Tibial nerve (tissue), 4 donors: ENCODE results near the gene HTR1D. TPM values are rescaled to one million over a fixed set of nuclear protein-coding genes. Genes with fewer than 3 reads are reported as not detected.

Source experiments
- DNase-seq, 2 donors: peaks; one replicate each; pipeline ENCODE4 v3.0.0-alpha.2; 2019; ENCODE audit warnings: low spot score in 2 of 2
- H3K27ac ChIP-seq, 4 donors: fragments of 200-600 bp; sonication (generic) in 3 of 4; one replicate each; pipeline ENCODE4 v1.5.1; 2017 to 2019; ENCODE audit warnings: mild to moderate bottlenecking in 1 of 4
- H3K27me3 ChIP-seq, 2 donors: fragments of 200-600 bp; sonication (generic) in 1 of 2; one replicate each; pipeline versions ENCODE4 v1.5.1 to v1.6.0; 2017 to 2019
- H3K36me3 ChIP-seq, 3 donors: fragments of 200-600 bp; sonication (generic); one replicate each; pipeline ENCODE4 v1.5.1; 2018 to 2019
- H3K4me1 ChIP-seq, 4 donors: fragments of 200-600 bp; sonication (generic) in 3 of 4; one replicate each; pipeline ENCODE4 v1.5.1; 2017 to 2019
- H3K4me3 ChIP-seq, 4 donors: fragments of 200-600 bp; sonication (generic) in 3 of 4; one replicate each; pipeline ENCODE4 v1.5.1; 2017 to 2019; ENCODE audit warnings: mild to moderate bottlenecking in 1 of 4, moderate library complexity in 1 of 4
- H3K9me3 ChIP-seq, 4 donors: fragments of 200-600 bp; sonication (generic) in 3 of 4; one replicate each; pipeline ENCODE4 v1.5.1; 2017 to 2019
- EP300 ChIP-seq, 2 donors: sonication (generic); formaldehyde crosslinking; IDR thresholded peaks; one replicate each; pipeline ENCODE4 v1.6.1; 2017; ENCODE audit warnings: antibody characterized with exemption in 2 of 2, mild to moderate bottlenecking in 1 of 2
- POLR2A ChIP-seq, 2 donors: fragments of 450-650 bp; IDR thresholded peaks; one replicate each; pipeline ENCODE4 v1.6.1; 2017; ENCODE audit warnings: antibody characterized with exemption in 2 of 2, mild to moderate bottlenecking in 2 of 2, moderate library complexity in 2 of 2
- WGBS, 2 donors: methylation state at CpG; one replicate each; pipeline ENCODE4 v1.1.5; 2018; 5-methylcytosine and 5-hydroxymethylcytosine counted together
- total RNA-seq, 4 donors: library from RNA; depleted of rRNA; stranded (reverse); fragments of >200 nt; gene quantifications; one replicate each; pipeline ENCODE4 v1.1.0, GENCODE V29; 2016
- TF ChIP-seq, protein P1 (sequence below), 5 experiments: fragments of 200-600 bp in 3 of 5; fragments of 450-650 bp in 2 of 5; sonication (generic) in 3 of 5; IDR thresholded peaks; one replicate each; pipeline ENCODE4 v1.5.1; 2016 to 2019; ENCODE audit warnings: antibody characterized with exemption in 5 of 5, mild to moderate bottlenecking in 3 of 5, moderate library complexity in 2 of 5

The HTR1D gene
- total RNA-seq, 4 donors from 2014 or later: 0.30 to 2.4 (median 0.63) TPM; not detected in 1

DNA sequence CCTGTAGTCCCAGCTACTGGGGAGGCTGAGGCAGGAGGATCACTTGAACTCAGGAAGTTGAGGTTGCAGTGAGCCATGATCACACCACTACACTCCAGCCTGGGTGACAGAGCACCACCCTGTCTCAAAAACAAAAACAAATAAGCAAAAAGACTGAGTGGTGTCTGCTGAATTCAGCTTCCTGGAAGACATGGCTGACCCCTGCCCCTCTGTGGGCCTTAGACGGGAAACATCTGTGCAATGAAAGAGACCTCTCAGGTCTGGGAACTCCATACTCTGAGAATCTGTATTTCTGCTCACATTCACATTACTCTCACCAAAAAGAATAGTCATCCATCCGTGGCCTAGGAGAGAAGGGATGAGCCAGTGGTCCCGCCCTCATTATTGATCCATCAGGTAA lies 2.0 kb downstream of the HTR1D start:
- TF ChIP-seq POLR2A (IDR thresholded peaks at IDR 0.05) (no peak), EP300 (IDR thresholded peaks at IDR 0.05) (no peak)
- TF ChIP-seq, protein P1, sequence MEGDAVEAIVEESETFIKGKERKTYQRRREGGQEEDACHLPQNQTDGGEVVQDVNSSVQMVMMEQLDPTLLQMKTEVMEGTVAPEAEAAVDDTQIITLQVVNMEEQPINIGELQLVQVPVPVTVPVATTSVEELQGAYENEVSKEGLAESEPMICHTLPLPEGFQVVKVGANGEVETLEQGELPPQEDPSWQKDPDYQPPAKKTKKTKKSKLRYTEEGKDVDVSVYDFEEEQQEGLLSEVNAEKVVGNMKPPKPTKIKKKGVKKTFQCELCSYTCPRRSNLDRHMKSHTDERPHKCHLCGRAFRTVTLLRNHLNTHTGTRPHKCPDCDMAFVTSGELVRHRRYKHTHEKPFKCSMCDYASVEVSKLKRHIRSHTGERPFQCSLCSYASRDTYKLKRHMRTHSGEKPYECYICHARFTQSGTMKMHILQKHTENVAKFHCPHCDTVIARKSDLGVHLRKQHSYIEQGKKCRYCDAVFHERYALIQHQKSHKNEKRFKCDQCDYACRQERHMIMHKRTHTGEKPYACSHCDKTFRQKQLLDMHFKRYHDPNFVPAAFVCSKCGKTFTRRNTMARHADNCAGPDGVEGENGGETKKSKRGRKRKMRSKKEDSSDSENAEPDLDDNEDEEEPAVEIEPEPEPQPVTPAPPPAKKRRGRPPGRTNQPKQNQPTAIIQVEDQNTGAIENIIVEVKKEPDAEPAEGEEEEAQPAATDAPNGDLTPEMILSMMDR (IDR thresholded peaks at IDR 0.05): no peak
- Histone ChIP-seq H3K4me3 (no peak overlapping the region), H3K9me3 (no peaks in the 10 kb centered on the region), H3K27ac (no peak overlapping the region), H3K27me3 (peaks cover 0 to 79% of the 10 kb centered on the region in 2 donors), H3K36me3 (no peaks in the 10 kb centered on the region), H3K4me1 (peaks cover 0 to 16% (median 3%) of the 10 kb centered on the region in 4 donors)
- 70 to 71% methylated on average over 3 of the region's 3 CpGs for WGBS, 2 donors
- DNase-seq: no peak

DNA sequence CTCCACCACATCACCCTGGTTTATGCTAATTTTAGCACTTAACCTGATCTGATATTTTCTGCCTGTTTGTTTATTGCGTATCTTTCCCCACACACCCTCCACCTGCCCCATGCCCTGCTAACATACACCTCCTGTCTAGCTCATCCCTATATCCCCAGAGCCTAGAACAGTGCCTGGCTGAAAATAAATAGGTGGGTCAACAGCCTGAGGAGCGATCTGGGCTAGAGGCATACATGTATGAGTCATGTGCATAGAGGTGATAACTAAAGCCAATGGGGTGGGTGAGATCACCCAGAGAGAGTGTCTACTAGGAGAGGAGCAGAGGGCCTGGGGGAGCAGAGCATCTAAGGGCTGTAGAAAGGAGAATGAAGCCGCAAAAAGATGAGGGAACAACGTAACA lies 2.7 kb downstream of the HTR1D start:
- no peaks in the 10 kb centered on the region for H3K9me3 ChIP-seq
- H3K4me1 ChIP-seq: peaks cover 0 to 16% (median 3%) of the 10 kb centered on the region in 4 donors
- no peaks in the 10 kb centered on the region for H3K36me3 ChIP-seq
- H3K27ac ChIP-seq: no peak overlapping the region
- no peak for TF ChIP-seq EP300 (IDR thresholded peaks at IDR 0.05)
- TF ChIP-seq, protein P1 (IDR thresholded peaks at IDR 0.05): no peak
- no peak for TF ChIP-seq POLR2A (IDR thresholded peaks at IDR 0.05)
- peaks cover 0 to 80% of the 10 kb centered on the region in 2 donors for H3K27me3 ChIP-seq
- WGBS, 2 donors: 96% methylated on average over 4 of the region's 4 CpGs
- no peak overlapping the region for H3K4me3 ChIP-seq
- no peak for DNase-seq

DNA sequence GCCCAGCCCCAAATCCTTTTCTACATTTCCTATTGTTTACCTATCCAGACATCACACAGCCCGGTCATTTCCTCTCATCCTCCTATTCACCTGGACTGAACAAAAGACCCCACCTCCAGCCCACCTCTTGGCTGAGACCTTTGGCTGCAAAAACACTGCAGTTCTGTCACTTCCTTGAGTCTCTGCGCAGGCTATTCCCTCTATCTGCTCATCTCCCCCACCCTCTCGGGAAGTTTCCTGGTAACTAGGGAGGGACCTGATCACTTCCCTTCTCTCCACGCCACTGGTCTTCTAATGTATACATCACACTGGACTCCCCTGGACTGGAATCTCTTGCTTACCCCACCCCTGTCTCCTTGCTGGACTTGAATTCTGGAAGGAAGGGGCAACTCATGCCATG lies 5.3 kb downstream of the HTR1D start:
- Histone ChIP-seq H3K27ac (no peak overlapping the region), H3K4me3 (no peak overlapping the region), H3K36me3 (no peaks in the 10 kb centered on the region), H3K27me3 (peaks cover 0 to 57% of the 10 kb centered on the region in 2 donors), H3K4me1 (peaks cover 0 to 6% (median 2%) of the 10 kb centered on the region in 4 donors), H3K9me3 (no peaks in the 10 kb centered on the region)
- TF ChIP-seq, protein P1 (IDR thresholded peaks at IDR 0.05): no peak
- no peak for TF ChIP-seq EP300 (IDR thresholded peaks at IDR 0.05)
- TF ChIP-seq POLR2A (IDR thresholded peaks at IDR 0.05): no peak
- 62 to 64% methylated on average over 4 of the region's 4 CpGs for WGBS, 2 donors
- no peak for DNase-seq

DNA sequence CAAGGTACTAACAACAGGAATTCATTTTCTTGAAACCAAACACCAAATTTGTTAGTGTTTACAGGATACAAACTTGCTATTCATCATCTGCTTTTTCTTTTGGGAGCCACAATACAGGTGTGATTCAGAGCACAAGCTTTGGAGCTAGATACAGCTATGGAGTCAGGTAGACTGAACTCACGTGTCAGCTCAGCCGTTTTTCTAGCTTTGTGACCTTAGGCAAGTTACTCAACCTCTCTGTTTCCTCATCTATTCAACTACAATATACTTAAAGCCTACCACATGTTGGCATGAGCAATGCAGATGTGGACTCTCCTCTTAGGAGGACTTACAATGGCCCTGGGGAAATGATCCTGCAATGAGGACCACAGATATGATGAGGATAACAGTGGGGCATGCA lies 6.3 kb downstream of the HTR1D start:
- Histone ChIP-seq H3K27me3 (peaks cover 0 to 48% of the 10 kb centered on the region in 2 donors), H3K36me3 (no peaks in the 10 kb centered on the region), H3K4me3 (no peak overlapping the region), H3K9me3 (no peaks in the 10 kb centered on the region), H3K27ac (no peak overlapping the region), H3K4me1 (no peaks in the 10 kb centered on the region)
- DNase-seq: no peak
- no peak for TF ChIP-seq POLR2A (IDR thresholded peaks at IDR 0.05)
- TF ChIP-seq EP300 (IDR thresholded peaks at IDR 0.05): no peak
- TF ChIP-seq, protein P1 (IDR thresholded peaks at IDR 0.05): no peak
- WGBS, 2 donors: 75 to 76% methylated on average over 2 of the region's 2 CpGs

DNA sequence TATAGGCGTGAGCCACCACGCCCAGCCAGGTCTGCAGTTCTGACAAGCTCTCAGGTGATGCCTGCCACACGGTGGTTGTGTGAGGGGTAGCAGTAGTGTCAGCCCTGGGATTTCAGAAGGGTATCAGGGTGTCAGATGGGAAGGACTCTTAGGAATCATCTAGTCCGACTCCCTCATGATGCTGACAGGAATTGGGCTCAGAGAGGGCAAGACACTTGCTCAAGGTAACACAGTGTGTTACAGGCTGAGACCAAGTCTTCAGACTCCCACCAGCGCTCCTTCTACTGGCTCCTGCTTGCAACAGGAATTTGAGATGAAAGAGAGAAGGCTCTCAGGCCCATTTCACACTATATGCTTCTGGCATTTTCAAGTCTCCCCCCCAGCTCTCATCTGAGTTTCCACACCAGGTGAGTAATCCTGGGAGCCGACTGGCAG lies 6.9 kb downstream of the HTR1D start:
- no peak overlapping the region for H3K27ac ChIP-seq
- H3K9me3 ChIP-seq: no peaks in the 10 kb centered on the region
- H3K27me3 ChIP-seq: peaks cover 0 to 42% of the 10 kb centered on the region in 2 donors
- H3K4me1 ChIP-seq: no peaks in the 10 kb centered on the region
- no peaks in the 10 kb centered on the region for H3K36me3 ChIP-seq
- H3K4me3 ChIP-seq: no peak overlapping the region
- no peak for DNase-seq
- WGBS, 2 donors: 47 to 53% methylated on average over 5 to 6 of the region's 6 CpGs
- TF ChIP-seq EP300 (IDR thresholded peaks at IDR 0.05) (no peak), POLR2A (IDR thresholded peaks at IDR 0.05) (no peak)
- TF ChIP-seq, protein P1 (IDR thresholded peaks at IDR 0.05): no peak
